ENCODE data around the gene DHRSX. TPM values are rescaled to one million over a fixed set of nuclear protein-coding genes. Genes with fewer than 3 reads are reported as not detected.
"Not testable (repeated sequence)": the region's sequence is repeated elsewhere in the genome, so short reads cannot be mapped to it uniquely, and the experiment has no call there.

Gene DHRSX
- polyA plus RNA-seq, 2 donors: 2.5 to 5.9 TPM

- not testable (repeated sequence) for H3K4me3 ChIP-seq (ENCODE audit: low read depth in 1 of 2, low read length in 2 of 2); H3K27me3 ChIP-seq (ENCODE audit: control insufficient read depth in 1 of 2, insufficient read depth in 2 of 2, low read length in 2 of 2); H3K27ac ChIP-seq (ENCODE audit: low read depth in 2 of 2, low read length in 1 of 2); H3K36me3 ChIP-seq (ENCODE audit: control insufficient read depth in 2 of 2, insufficient read depth in 2 of 2, low read length in 1 of 2); H3K4me1 ChIP-seq (ENCODE audit: control insufficient read depth in 2 of 2, insufficient read depth in 2 of 2, low read length in 1 of 2); H3K9me3 ChIP-seq (ENCODE audit: control insufficient read depth in 2 of 2, insufficient read depth in 1 of 2, low read depth in 1 of 2, low read length in 1 of 2)
- 87 to 91% methylated on average over 11 of the region's 12 CpGs for WGBS, 2 donors
These were observed 19.2 kb downstream of the DHRSX start for GRCh38 chrX:2481597-2481996.

- WGBS, 2 donors: 96% methylated on average over 5 of the region's 5 CpGs
- H3K27ac ChIP-seq (ENCODE audit: low read depth in 2 of 2, low read length in 1 of 2); H3K36me3 ChIP-seq (ENCODE audit: control insufficient read depth in 2 of 2, insufficient read depth in 2 of 2, low read length in 1 of 2); H3K4me3 ChIP-seq (ENCODE audit: low read depth in 1 of 2, low read length in 2 of 2); H3K27me3 ChIP-seq (ENCODE audit: control insufficient read depth in 1 of 2, insufficient read depth in 2 of 2, low read length in 2 of 2); H3K9me3 ChIP-seq (ENCODE audit: control insufficient read depth in 2 of 2, insufficient read depth in 1 of 2, low read depth in 1 of 2, low read length in 1 of 2); H3K4me1 ChIP-seq (ENCODE audit: control insufficient read depth in 2 of 2, insufficient read depth in 2 of 2, low read length in 1 of 2): not testable (repeated sequence)
These were observed 20.8 kb downstream of the DHRSX start for GRCh38 chrX:2479982-2480381.

- H3K36me3 ChIP-seq (ENCODE audit: control insufficient read depth in 2 of 2, insufficient read depth in 2 of 2, low read length in 1 of 2): peaks cover 0 to 6% of the 10 kb centered on the region in 2 donors
- no peak overlapping the region for H3K4me3 ChIP-seq (ENCODE audit: low read depth in 1 of 2, low read length in 2 of 2)
- 97 to 98% methylated on average over 15 of the region's 15 CpGs for WGBS, 2 donors
- peaks cover 0 to 3% of the 10 kb centered on the region in 2 donors for H3K9me3 ChIP-seq (ENCODE audit: control insufficient read depth in 2 of 2, insufficient read depth in 1 of 2, low read depth in 1 of 2, low read length in 1 of 2)
- H3K4me1 ChIP-seq (ENCODE audit: control insufficient read depth in 2 of 2, insufficient read depth in 2 of 2, low read length in 1 of 2): peaks cover 0 to 10% of the 10 kb centered on the region in 2 donors
- no peaks in the 10 kb centered on the region for H3K27me3 ChIP-seq (ENCODE audit: control insufficient read depth in 1 of 2, insufficient read depth in 2 of 2, low read length in 2 of 2)
- no peak overlapping the region for H3K27ac ChIP-seq (ENCODE audit: low read depth in 2 of 2, low read length in 1 of 2)
These were observed 21.4 kb downstream of the DHRSX start for GRCh38 chrX:2479420-2479780.

- H3K36me3 ChIP-seq (ENCODE audit: control insufficient read depth in 2 of 2, insufficient read depth in 2 of 2, low read length in 1 of 2): peaks cover 0 to 6% of the 10 kb centered on the region in 2 donors
- WGBS, 2 donors: 88 to 94% methylated on average over 21 of the region's 21 CpGs
- H3K4me1 ChIP-seq (ENCODE audit: control insufficient read depth in 2 of 2, insufficient read depth in 2 of 2, low read length in 1 of 2): peaks cover 0 to 11% of the 10 kb centered on the region in 2 donors
- peaks cover 0 to 3% of the 10 kb centered on the region in 2 donors for H3K9me3 ChIP-seq (ENCODE audit: control insufficient read depth in 2 of 2, insufficient read depth in 1 of 2, low read depth in 1 of 2, low read length in 1 of 2)
- H3K4me3 ChIP-seq (ENCODE audit: low read depth in 1 of 2, low read length in 2 of 2): no peak overlapping the region
- no peaks in the 10 kb centered on the region for H3K27me3 ChIP-seq (ENCODE audit: control insufficient read depth in 1 of 2, insufficient read depth in 2 of 2, low read length in 2 of 2)
- no peak overlapping the region for H3K27ac ChIP-seq (ENCODE audit: low read depth in 2 of 2, low read length in 1 of 2)
These were observed 22.0 kb downstream of the DHRSX start for GRCh38 chrX:2478546-2479419.

- peaks cover 0 to 11% of the 10 kb centered on the region in 2 donors for H3K4me1 ChIP-seq (ENCODE audit: control insufficient read depth in 2 of 2, insufficient read depth in 2 of 2, low read length in 1 of 2)
- H3K27ac ChIP-seq (ENCODE audit: low read depth in 2 of 2, low read length in 1 of 2); H3K27me3 ChIP-seq (ENCODE audit: control insufficient read depth in 1 of 2, insufficient read depth in 2 of 2, low read length in 2 of 2); H3K9me3 ChIP-seq (ENCODE audit: control insufficient read depth in 2 of 2, insufficient read depth in 1 of 2, low read depth in 1 of 2, low read length in 1 of 2); H3K4me3 ChIP-seq (ENCODE audit: low read depth in 1 of 2, low read length in 2 of 2); H3K36me3 ChIP-seq (ENCODE audit: control insufficient read depth in 2 of 2, insufficient read depth in 2 of 2, low read length in 1 of 2): not testable (repeated sequence)
- 82 to 91% methylated on average over 11 of the region's 11 CpGs for WGBS, 2 donors
These were observed 23.5 kb downstream of the DHRSX start for GRCh38 chrX:2477313-2477712.

GRCh38 chrX:2474963-2475726, 25.6 kb downstream of the DHRSX start:
- H3K9me3 ChIP-seq (ENCODE audit: control insufficient read depth in 2 of 2, insufficient read depth in 1 of 2, low read depth in 1 of 2, low read length in 1 of 2): peaks cover 0 to 3% of the 10 kb centered on the region in 2 donors
- no peak overlapping the region for H3K27ac ChIP-seq (ENCODE audit: low read depth in 2 of 2, low read length in 1 of 2)
- WGBS, 2 donors: 86 to 92% methylated on average over 18 of the region's 18 CpGs
- H3K36me3 ChIP-seq (ENCODE audit: control insufficient read depth in 2 of 2, insufficient read depth in 2 of 2, low read length in 1 of 2): peaks cover 0 to 6% of the 10 kb centered on the region in 2 donors
- no peak overlapping the region for H3K4me3 ChIP-seq (ENCODE audit: low read depth in 1 of 2, low read length in 2 of 2)
- peaks cover 0 to 11% of the 10 kb centered on the region in 2 donors for H3K4me1 ChIP-seq (ENCODE audit: control insufficient read depth in 2 of 2, insufficient read depth in 2 of 2, low read length in 1 of 2)
- H3K27me3 ChIP-seq (ENCODE audit: control insufficient read depth in 1 of 2, insufficient read depth in 2 of 2, low read length in 2 of 2): no peaks in the 10 kb centered on the region

- WGBS, 2 donors: 83 to 89% methylated on average over 20 of the region's 20 CpGs
- no peaks in the 10 kb centered on the region for H3K27me3 ChIP-seq (ENCODE audit: control insufficient read depth in 1 of 2, insufficient read depth in 2 of 2, low read length in 2 of 2)
These were observed 26.4 kb downstream of the DHRSX start for GRCh38 chrX:2474280-2474962.

GRCh38 chrX:2473064-2473463, 27.7 kb downstream of the DHRSX start:
- WGBS, 2 donors: 67 to 72% methylated on average over 15 of the region's 15 CpGs
- H3K4me1 ChIP-seq (ENCODE audit: control insufficient read depth in 2 of 2, insufficient read depth in 2 of 2, low read length in 1 of 2); H3K4me3 ChIP-seq (ENCODE audit: low read depth in 1 of 2, low read length in 2 of 2); H3K27ac ChIP-seq (ENCODE audit: low read depth in 2 of 2, low read length in 1 of 2); H3K36me3 ChIP-seq (ENCODE audit: control insufficient read depth in 2 of 2, insufficient read depth in 2 of 2, low read length in 1 of 2); H3K27me3 ChIP-seq (ENCODE audit: control insufficient read depth in 1 of 2, insufficient read depth in 2 of 2, low read length in 2 of 2); H3K9me3 ChIP-seq (ENCODE audit: control insufficient read depth in 2 of 2, insufficient read depth in 1 of 2, low read depth in 1 of 2, low read length in 1 of 2): not testable (repeated sequence)

More at GRCh38 chrX:2474280-2474962, 26.4 kb downstream of the DHRSX start:
- peaks cover 0 to 8% of the 10 kb centered on the region in 2 donors for H3K36me3 ChIP-seq (ENCODE audit: control insufficient read depth in 2 of 2, insufficient read depth in 2 of 2, low read length in 1 of 2)
- H3K27ac ChIP-seq (ENCODE audit: low read depth in 2 of 2, low read length in 1 of 2): no peak overlapping the region
- H3K4me1 ChIP-seq (ENCODE audit: control insufficient read depth in 2 of 2, insufficient read depth in 2 of 2, low read length in 1 of 2): peaks cover 0 to 9% of the 10 kb centered on the region in 2 donors
- H3K4me3 ChIP-seq (ENCODE audit: low read depth in 1 of 2, low read length in 2 of 2): no peak overlapping the region
- H3K9me3 ChIP-seq (ENCODE audit: control insufficient read depth in 2 of 2, insufficient read depth in 1 of 2, low read depth in 1 of 2, low read length in 1 of 2): peaks cover 0 to under 1% of the 10 kb centered on the region in 2 donors

- no peaks in the 10 kb centered on the region for H3K27me3 ChIP-seq (ENCODE audit: control insufficient read depth in 1 of 2, insufficient read depth in 2 of 2, low read length in 2 of 2)
- peaks cover 0 to 3% of the 10 kb centered on the region in 2 donors for H3K36me3 ChIP-seq (ENCODE audit: control insufficient read depth in 2 of 2, insufficient read depth in 2 of 2, low read length in 1 of 2)
- 92 to 97% methylated on average over 7 of the region's 7 CpGs for WGBS, 2 donors
- peaks cover 2 to 8% of the 10 kb centered on the region in 2 donors for H3K4me1 ChIP-seq (ENCODE audit: control insufficient read depth in 2 of 2, insufficient read depth in 2 of 2, low read length in 1 of 2)
- H3K4me3 ChIP-seq (ENCODE audit: low read depth in 1 of 2, low read length in 2 of 2): no peak overlapping the region
- no peak overlapping the region for H3K27ac ChIP-seq (ENCODE audit: low read depth in 2 of 2, low read length in 1 of 2)
- H3K9me3 ChIP-seq (ENCODE audit: control insufficient read depth in 2 of 2, insufficient read depth in 1 of 2, low read depth in 1 of 2, low read length in 1 of 2): no peaks in the 10 kb centered on the region
These were observed 29.1 kb downstream of the DHRSX start for GRCh38 chrX:2471641-2472040.
